Spinal cord (tissue), 10 donors: ENCODE results near the gene ADORA2A. TPM values are rescaled to one million over a fixed set of nuclear protein-coding genes. Genes with fewer than 3 reads are reported as not detected.
A peak's percentile ranks its signal among the peaks of the same experiment; 100 is the strongest.

ENCODE experiments used
- DNase-seq, 6 donors: peaks; one replicate each; pipeline versions ENCODE4 v3.0.0 to v3.0.0-alpha.2; 2013 to 2015; ENCODE audit warnings: low spot score in 6 of 6, low read depth in 4 of 6
- H3K27ac ChIP-seq: one replicate; pipeline ENCODE4 v1.5.1; 2013; ENCODE audit warnings: low read depth, low read length, control low read depth
- H3K27me3 ChIP-seq: one replicate; pipeline ENCODE4 v1.6.1; 2013; ENCODE audit warnings: low read length; ENCODE audit not compliant: control insufficient read depth, insufficient read depth
- H3K36me3 ChIP-seq: one replicate; pipeline ENCODE4 v1.6.1; 2013; ENCODE audit warnings: low read length; ENCODE audit not compliant: control insufficient read depth, insufficient read depth
- H3K4me1 ChIP-seq: one replicate; pipeline ENCODE4 v1.6.1; 2013; ENCODE audit warnings: low read length; ENCODE audit not compliant: control insufficient read depth, insufficient read depth
- H3K4me3 ChIP-seq: one replicate; pipeline ENCODE4 v1.5.1; 2013; ENCODE audit warnings: low read depth, low read length, control low read depth
- H3K9me3 ChIP-seq: one replicate; pipeline ENCODE4 v1.6.1; 2013; ENCODE audit warnings: low read length; ENCODE audit not compliant: control insufficient read depth, insufficient read depth
- WGBS: methylation state at CpG from one replicate; pipeline ENCODE4 v1.1.5; 2013; ENCODE audit warnings: missing lambda C conversion rate; ENCODE audit not compliant: insufficient coverage; 5-methylcytosine and 5-hydroxymethylcytosine counted together
- polyA plus RNA-seq, 2 donors: library from polyadenylated mRNA; unstranded; fragments of 120-200 nt; gene quantifications; one replicate each; pipeline ENCODE4 v1.2.1, GENCODE V29; 2013; ENCODE audit not compliant: insufficient read length in 2 of 2
- total RNA-seq, 2 donors: library from RNA; depleted of rRNA in 1 of 2; stranded (reverse); fragments of 120-200 nt in 1 of 2; fragments of >200 nt in 1 of 2; gene quantifications; one replicate each; pipeline versions ENCODE4 v1.2.3 to v1.2.4, GENCODE V29; 2013 to 2014
- donor health status: healthy.

ADORA2A gene
- total and polyA plus RNA-seq, 4 donors = 9.6 to 20.9 (median 19.8) TPM

DNA sequence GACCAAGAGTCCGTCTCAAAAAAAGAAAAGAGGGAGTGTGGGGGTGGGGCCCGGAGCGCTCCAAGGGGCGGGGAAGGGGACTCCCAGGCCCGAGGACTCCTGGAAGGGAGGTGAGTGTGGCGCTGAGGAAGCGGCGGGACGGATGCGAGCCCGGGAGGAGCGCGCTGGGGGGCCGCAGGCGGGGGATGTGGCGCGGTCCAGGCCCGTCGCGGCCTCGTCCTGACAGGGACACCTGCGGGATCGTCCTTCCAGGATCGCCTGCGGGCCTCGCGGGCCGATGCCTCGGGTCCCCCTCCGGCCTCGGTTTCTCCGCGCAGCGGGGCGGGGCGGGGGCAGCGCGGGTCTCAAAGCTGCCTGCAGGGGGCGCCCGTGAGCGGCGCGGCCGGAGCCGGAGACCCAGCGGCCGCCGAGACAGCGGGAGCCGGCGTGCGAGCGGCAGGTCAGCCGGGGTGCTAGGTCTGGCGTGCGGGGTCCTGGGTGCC is 3.8 kb upstream of the ADORA2A start:
- Histone ChIP-seq H3K36me3 (peaks cover 27% of the 10 kb centered on the region), H3K4me3 (no peak overlapping the region), H3K4me1 (peaks cover 46% of the 10 kb centered on the region), H3K27me3 (peaks cover 25% of the 10 kb centered on the region), H3K27ac (no peak overlapping the region), H3K9me3 (no peaks in the 10 kb centered on the region)
- peak in 2 of 6 donors; percentile 41 to 63 for DNase-seq
- under 1% methylated on average over 56 of the region's 56 CpGs for whole genome bisulfite sequencing

DNA sequence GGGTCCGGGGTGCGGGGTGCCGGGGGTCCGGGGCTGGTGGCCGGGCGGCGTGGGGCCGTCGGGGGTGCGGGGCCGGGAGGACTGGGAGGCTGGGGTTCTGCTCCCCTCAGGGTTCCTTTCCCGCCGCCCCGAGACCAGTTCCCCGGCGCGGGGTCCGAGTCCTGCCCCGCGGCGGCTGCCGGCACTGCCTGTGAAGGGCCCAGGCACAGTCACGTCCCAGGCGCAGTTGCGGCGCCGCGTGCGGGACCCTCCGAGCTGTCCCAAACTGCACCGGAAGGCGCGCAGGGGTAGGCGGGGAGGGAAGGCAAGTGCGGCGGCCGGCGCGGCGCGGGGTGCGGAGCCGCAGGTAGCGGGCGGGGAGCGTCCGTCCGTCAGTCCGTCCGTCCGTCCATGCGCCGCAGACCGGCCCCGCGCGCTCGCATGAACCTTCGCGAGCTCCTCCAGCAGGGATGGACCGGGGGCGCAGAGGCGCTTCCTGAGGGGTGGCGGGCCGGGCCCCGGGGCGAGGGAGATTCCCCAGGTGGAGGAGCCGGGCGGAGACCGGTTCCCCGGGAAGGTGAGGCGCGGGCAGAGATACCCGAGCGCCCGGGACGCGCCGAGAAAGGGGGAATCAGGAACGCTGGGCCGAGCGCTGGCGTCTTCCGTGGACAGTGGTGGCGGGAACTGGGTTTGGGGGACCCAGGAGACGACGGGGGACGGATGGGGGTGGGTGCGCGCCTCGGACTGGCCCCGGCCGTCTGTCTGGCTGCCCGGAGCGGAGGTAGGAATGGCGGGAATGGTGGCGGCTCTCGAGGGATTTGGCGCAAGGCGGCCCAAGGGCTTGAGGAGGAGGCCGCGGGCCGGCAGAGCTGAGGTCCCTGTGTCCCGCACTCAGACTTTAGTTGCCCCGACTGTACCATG is 3.1 kb upstream of the ADORA2A start:
- Histone ChIP-seq H3K27ac (peak overlapping the region; percentile 3), H3K27me3 (peaks cover 25% of the 10 kb centered on the region), H3K9me3 (no peaks in the 10 kb centered on the region), H3K4me1 (peaks cover 51% of the 10 kb centered on the region), H3K4me3 (peak overlapping the region; percentile 38), H3K36me3 (peaks cover 20% of the 10 kb centered on the region)
- 4% methylated on average over 105 of the region's 105 CpGs for WGBS
- DNase-seq = peak in 1 of 6 donors; percentile 16

DNA sequence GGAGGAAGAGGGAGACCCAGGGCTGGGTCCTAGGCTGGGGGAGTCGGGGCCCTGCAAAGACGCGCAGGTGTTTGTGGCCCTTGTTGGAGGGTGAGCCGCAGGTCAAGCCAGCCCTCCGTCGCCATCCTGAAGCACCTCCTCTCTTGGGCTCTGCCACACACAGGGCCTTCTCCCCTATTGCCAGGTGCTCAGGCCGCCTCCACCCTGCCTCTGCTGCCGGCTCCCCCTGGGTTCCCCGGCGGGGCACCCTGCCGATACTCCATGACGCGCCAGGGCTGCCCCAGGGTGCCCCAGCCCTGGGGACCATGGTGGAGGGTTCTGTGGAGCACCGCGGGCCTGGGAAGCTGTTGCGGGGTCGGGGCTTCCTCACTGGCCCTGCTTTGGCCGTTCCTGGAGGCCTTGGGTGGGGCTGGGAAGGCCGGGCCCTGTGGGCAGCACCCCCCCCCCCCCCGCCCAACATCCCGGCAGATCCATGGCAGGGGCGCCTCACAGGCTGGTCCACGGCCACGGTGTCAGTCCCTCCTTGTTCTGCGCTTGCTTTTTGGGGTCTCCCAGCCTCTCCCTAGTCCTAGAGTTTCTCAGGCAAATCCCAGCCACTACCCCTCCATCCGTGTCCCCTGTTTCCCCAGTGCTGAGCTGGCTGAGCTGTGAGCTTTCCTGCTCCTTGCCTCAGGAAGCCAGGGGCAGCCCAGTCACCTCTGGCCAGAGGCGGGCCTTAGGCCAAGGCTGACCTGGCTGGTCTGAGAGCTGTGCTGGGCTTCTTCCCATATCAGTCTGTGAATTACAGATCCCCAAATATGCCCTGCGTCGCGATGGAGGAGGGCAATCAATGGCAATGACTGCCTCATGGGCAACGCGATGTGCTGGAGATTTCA is 2.3 kb upstream of the ADORA2A start:
- 81% methylated on average over 27 of the region's 32 CpGs for WGBS
- H3K27ac ChIP-seq = peak overlapping the region; percentile 3
- H3K9me3 ChIP-seq = no peaks in the 10 kb centered on the region
- DNase-seq = no peak
- H3K27me3 ChIP-seq = peaks cover 25% of the 10 kb centered on the region
- peaks cover 16% of the 10 kb centered on the region for H3K36me3 ChIP-seq
- H3K4me1 ChIP-seq = peaks cover 52% of the 10 kb centered on the region
- peak overlapping the region; percentile 38 for H3K4me3 ChIP-seq

GRCh38 chr22:24426436-24426835 is 963 bp upstream of the ADORA2A start:
- H3K9me3 ChIP-seq = no peaks in the 10 kb centered on the region
- WGBS = 80% methylated on average over 4 of the region's 4 CpGs
- no peak overlapping the region for H3K4me3 ChIP-seq
- peaks cover 52% of the 10 kb centered on the region for H3K4me1 ChIP-seq
- no peak overlapping the region for H3K27ac ChIP-seq
- H3K36me3 ChIP-seq = peaks cover 11% of the 10 kb centered on the region
- DNase-seq = no peak
- peaks cover 25% of the 10 kb centered on the region for H3K27me3 ChIP-seq

GRCh38 chr22:24426851-24427499 is 424 bp upstream of the ADORA2A start:
- H3K4me1 ChIP-seq = peaks cover 52% of the 10 kb centered on the region
- peaks cover 25% of the 10 kb centered on the region for H3K27me3 ChIP-seq
- DNase-seq = no peak
- H3K4me3 ChIP-seq = no peak overlapping the region
- peaks cover 11% of the 10 kb centered on the region for H3K36me3 ChIP-seq
- WGBS = 89% methylated on average over 19 of the region's 19 CpGs
- no peaks in the 10 kb centered on the region for H3K9me3 ChIP-seq
- no peak overlapping the region for H3K27ac ChIP-seq

- H3K27me3 ChIP-seq = peaks cover 16% of the 10 kb centered on the region
- no peak overlapping the region for H3K27ac ChIP-seq
- peaks cover 68% of the 10 kb centered on the region for H3K4me1 ChIP-seq
- no peaks in the 10 kb centered on the region for H3K9me3 ChIP-seq
- 60% methylated on average over 10 of the region's 11 CpGs for WGBS
- peak in 1 of 6 donors; percentile 50 for DNase-seq
- H3K36me3 ChIP-seq = peaks cover 20% of the 10 kb centered on the region
- H3K4me3 ChIP-seq = no peak overlapping the region
Observed at GRCh38 chr22:24428751-24429410, 1.5 kb downstream of the ADORA2A start.

DNA sequence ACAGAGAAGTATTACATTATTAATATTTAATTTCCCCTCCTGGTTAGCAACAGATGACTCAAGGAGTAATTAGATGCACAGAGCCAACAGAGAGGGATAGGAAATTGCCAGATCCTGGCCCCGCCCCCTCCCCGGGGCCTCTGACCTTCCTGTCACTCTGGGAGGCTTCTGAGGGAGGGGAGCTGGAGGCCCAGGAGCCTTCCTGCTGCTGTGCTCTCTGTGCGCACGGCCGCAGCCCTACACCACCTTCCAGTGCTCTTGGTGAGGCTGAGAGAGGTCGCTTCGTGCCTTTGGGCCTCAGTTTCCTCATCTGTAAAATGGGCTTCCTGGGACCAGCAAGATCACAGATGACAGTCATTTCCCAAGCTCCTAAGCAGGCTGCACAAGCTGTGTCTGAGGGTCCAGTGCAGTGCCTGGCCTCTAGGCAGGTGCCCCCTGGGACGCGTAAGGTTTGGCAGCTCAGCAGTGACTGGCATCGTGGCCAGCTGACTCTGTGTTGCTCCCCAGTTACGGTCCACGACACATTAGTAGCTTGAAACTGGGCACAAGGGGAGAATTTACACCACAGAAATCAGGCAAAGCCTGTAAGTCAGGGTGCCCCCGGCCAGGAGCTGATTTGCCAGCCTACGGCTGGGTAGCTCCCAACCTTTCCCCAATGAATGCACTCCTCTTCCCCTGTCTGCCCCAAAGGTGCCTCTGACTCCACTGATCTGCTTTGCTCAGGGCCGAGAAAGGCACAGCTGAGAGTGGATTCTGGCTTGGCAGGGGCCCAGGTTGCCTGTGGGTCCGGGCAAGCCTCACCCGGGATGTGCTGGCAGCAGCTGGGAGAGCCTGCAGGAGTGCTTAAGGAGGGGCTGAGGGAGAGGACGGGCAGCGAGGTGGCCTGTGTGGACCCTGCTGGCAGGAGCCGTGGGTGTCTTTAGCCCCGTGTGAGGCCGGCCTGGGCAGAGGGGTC is 2.3 kb downstream of the ADORA2A start:
- DNase-seq = peak in 2 of 6 donors; percentile 38 to 62
- peaks cover 21% of the 10 kb centered on the region for H3K36me3 ChIP-seq
- H3K27me3 ChIP-seq = peaks cover 8% of the 10 kb centered on the region
- H3K27ac ChIP-seq = peak overlapping the region; percentile 6
- 59% methylated on average over 22 of the region's 22 CpGs for WGBS
- H3K4me1 ChIP-seq = peaks cover 68% of the 10 kb centered on the region
- H3K4me3 ChIP-seq = no peak overlapping the region
- no peaks in the 10 kb centered on the region for H3K9me3 ChIP-seq
